Kidney capillary endothelial cell (primary cell): Measurements from ENCODE around the gene FRMD3.

Experiments
- DNase-seq: peaks from one replicate; pipeline ENCODE4 v3.0.0-alpha.2; 2018; ENCODE audit warnings: low spot score

The FRMD3 gene

GRCh38 chr9:83234541-83234940, 303.7 kb downstream of the FRMD3 start:
- no peak for DNase-seq

- no peak for DNase-seq
Measured at GRCh38 chr9:83233647-83234046, 304.6 kb downstream of the FRMD3 start.

- DNase-seq = no peak
Measured at GRCh38 chr9:83231039-83231438, 307.2 kb downstream of the FRMD3 start.

- DNase-seq = peak; percentile 73
Measured at GRCh38 chr9:83220730-83221129, 317.5 kb downstream of the FRMD3 start.

- no peak for DNase-seq
Measured at GRCh38 chr9:83219924-83220438, 318.2 kb downstream of the FRMD3 start.

GRCh38 chr9:83219154-83219923, 318.9 kb downstream of the FRMD3 start:
- peak; percentile 71 for DNase-seq

- DNase-seq = no peak
Measured at GRCh38 chr9:83218411-83219090, 319.6 kb downstream of the FRMD3 start.

GRCh38 chr9:83209188-83209731, 328.9 kb downstream of the FRMD3 start:
- DNase-seq = no peak

- DNase-seq = no peak
Measured at GRCh38 chr9:83208065-83208850, 329.9 kb downstream of the FRMD3 start.

- no peak for DNase-seq
Measured at GRCh38 chr9:83204047-83204446, 334.2 kb downstream of the FRMD3 start.

GRCh38 chr9:83200531-83200930, 337.7 kb downstream of the FRMD3 start:
- no peak for DNase-seq

GRCh38 chr9:83199832-83200231, 338.4 kb downstream of the FRMD3 start:
- no peak for DNase-seq

- peak; percentile 67 for DNase-seq
Measured at GRCh38 chr9:83199240-83199639, 339.0 kb downstream of the FRMD3 start.

- no peak for DNase-seq
Measured at GRCh38 chr9:83198371-83198770, 339.8 kb downstream of the FRMD3 start.

GRCh38 chr9:83197591-83197990, 340.6 kb downstream of the FRMD3 start:
- no peak for DNase-seq

GRCh38 chr9:83196946-83197345, 341.3 kb downstream of the FRMD3 start:
- no peak for DNase-seq
